A673 (cell line): ENCODE results near the gene FBP1.

Experiments used
- EZH2 ChIP-seq: fragments of 200-600 bp; sonication (generic); IDR thresholded peaks from 2 replicates; pipeline ENCODE4 v1.6.1; 2017; ENCODE audit warnings: borderline replicate concordance, low read depth, mild to moderate bottlenecking, mixed read lengths, antibody characterized with exemption, low read length; ENCODE audit not compliant: poor library complexity, severe bottlenecking
- TF ChIP-seq, protein P1 (sequence below): fragments of 300-800, 200-600 bp; sonication (generic); conservative IDR thresholded peaks from 2 replicates; pipeline ENCODE4 v1.5.1; 2017; ENCODE audit warnings: low read depth, mild to moderate bottlenecking, antibody characterized with exemption, low read length, moderate library complexity, mixed read lengths

DNA sequence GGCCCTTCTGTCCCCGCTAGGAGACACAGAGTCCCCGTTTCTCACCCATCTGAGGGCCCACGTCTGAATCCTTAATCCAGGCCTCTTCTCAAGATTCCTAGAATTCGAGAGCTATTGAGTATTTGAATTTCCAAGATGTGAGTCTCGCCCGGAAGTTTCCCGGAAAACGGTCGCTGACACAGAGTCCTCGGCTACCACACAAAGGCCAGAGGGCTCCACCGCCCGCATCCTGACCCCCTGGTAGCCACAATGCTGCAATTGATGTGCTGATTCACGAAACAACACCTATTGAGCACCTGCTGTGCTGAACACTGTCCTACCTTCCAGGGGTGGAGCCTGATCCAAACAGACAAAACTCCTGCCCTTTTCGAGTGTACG lies 670 bp upstream of the FBP1 start:
- TF ChIP-seq, protein P1, sequence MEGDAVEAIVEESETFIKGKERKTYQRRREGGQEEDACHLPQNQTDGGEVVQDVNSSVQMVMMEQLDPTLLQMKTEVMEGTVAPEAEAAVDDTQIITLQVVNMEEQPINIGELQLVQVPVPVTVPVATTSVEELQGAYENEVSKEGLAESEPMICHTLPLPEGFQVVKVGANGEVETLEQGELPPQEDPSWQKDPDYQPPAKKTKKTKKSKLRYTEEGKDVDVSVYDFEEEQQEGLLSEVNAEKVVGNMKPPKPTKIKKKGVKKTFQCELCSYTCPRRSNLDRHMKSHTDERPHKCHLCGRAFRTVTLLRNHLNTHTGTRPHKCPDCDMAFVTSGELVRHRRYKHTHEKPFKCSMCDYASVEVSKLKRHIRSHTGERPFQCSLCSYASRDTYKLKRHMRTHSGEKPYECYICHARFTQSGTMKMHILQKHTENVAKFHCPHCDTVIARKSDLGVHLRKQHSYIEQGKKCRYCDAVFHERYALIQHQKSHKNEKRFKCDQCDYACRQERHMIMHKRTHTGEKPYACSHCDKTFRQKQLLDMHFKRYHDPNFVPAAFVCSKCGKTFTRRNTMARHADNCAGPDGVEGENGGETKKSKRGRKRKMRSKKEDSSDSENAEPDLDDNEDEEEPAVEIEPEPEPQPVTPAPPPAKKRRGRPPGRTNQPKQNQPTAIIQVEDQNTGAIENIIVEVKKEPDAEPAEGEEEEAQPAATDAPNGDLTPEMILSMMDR: no peak
- no peak for TF ChIP-seq EZH2
